Left colon (tissue), 2 donors: ENCODE results near the gene HIPK2. TPM values are rescaled to one million over a fixed set of nuclear protein-coding genes. Genes with fewer than 3 reads are reported as not detected.

Experiments used
- ATAC-seq: fragments of 200-7000 bp; cut with Tn5 transposase; one replicate; pipeline ENCODE4 v1.9.1; 2020; ENCODE audit warnings: mild to moderate bottlenecking, moderate library complexity
- DNase-seq, 2 donors: peaks; one replicate each; pipeline ENCODE4 v3.0.0-alpha.2; 2020
- intact Hi-C, 2 donors: fragments of 100-400 bp; cut with DNase I in 1 of 2; cut with micrococcal nuclease in 1 of 2; formaldehyde crosslinking; loops; one replicate each; pipeline versions ENCODE4 v1.11.2 to v1.14.0; 2022; cut with DNase I, micrococcal nuclease
- total RNA-seq, 2 donors: library from RNA; stranded (reverse); fragmentation: NEBNext Ultra II Directional; extraction: Animal tissue kit (Norgen Biotek cat#: 25700); gene quantifications; one replicate each; pipeline ENCODE4 v1.2.1, GENCODE V29; 2021
- donor health status: DM: no; HTN: no; CAD: no.
- donor health status: DM: yes; HTN: yes; CAD: no.

The HIPK2 gene
- total RNA-seq, 2 donors from 2014 or later, result 36.4 to 37.8 TPM

DNA sequence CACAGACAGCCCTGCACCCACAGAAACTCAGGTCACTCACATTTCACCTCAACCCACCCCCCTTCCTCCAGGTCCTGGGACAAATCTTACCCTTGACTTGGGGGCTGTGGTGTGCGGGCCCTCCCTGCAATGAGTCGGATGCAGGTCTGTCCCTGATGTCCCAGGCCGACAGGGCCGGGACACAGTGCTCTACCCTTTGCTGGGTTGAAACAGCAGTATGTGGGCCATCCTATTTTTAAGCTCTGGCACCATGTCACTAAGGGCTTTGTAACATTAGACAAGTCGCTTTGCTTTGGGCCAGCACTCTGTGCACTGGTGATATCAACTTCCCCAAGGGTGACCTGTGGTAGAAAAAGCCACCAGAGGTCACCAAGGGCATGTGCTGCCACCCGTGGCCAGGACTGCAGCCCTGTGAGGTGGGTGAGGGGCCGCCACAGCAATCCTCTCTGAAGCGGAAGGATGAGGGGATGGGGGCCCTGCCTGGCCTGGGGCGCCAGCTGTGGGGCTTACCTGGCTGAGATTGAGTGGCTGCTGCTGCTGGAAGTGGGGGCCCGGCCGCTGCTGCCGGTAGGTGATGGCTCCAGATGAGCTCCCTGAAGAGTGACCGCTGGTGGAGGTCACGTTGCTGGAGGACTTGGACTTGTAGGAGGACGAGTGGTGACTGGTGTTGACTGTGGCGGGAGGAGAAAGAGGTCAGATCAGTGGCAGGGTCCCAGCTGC, 203.0 kb downstream of the HIPK2 start:
- ATAC-seq (no peak), DNase-seq (no peak)
- intact Hi-C loops, result no loop called here

DNA sequence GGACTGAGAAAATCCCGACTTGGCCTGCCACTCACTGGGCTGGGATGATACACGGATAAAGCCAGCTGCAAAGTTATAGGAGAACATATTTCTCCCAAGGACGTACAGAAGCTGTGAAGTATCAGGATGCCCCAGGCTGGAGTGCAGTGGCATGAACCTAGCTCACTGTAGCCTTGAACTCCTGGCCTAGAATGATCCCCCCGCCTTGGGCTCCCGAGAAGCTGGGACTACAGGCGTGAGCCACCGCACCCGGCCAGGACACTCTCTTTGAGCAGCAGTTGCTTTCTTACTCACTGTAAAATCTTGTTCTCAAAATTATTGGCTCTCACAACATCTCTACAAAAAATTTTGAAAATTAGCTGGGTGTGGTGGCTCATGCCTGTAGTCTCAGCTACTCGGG, 203.9 kb downstream of the HIPK2 start:
- ATAC-seq, result no peak
- intact Hi-C loops, result no loop called here
- DNase-seq, result no peak

- no peak for ATAC-seq
- intact Hi-C loops, result no loop called here
Observed at GRCh38 chr7:139572704-139573385, 205.0 kb downstream of the HIPK2 start.

GRCh38 chr7:139572071-139572470, 205.7 kb downstream of the HIPK2 start:
- ATAC-seq (no peak), DNase-seq (no peak)

More at GRCh38 chr7:139572704-139573385, 205.0 kb downstream of the HIPK2 start:
- no peak for DNase-seq

DNA sequence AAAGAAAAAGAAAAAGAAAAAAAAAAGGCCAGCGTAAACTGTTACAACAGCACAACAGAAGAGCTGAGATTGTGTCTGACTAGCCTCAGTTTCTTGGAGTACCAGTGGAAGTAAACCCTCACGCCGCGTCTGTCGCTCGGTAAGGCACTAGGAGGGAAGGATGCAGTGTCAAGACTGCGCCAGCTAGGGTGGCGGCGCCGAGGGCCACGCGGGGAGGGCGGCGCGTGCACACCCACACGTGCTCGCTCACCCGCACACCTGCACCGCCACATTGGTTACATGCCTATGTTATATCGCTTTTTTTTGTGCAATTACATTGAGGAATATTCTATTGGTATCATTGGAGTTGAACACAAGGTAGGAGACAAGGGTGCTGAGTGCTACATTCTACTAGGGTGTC, 206.1 kb downstream of the HIPK2 start:
- intact Hi-C loops, result no loop called here
- ATAC-seq (no peak), DNase-seq (no peak)

More at GRCh38 chr7:139572071-139572470, 205.7 kb downstream of the HIPK2 start:
- intact Hi-C loops, result no loop called here

GRCh38 chr7:139571190-139571589, 206.6 kb downstream of the HIPK2 start:
- no peak for DNase-seq
- intact Hi-C loops, result no loop called here
- no peak for ATAC-seq

DNA sequence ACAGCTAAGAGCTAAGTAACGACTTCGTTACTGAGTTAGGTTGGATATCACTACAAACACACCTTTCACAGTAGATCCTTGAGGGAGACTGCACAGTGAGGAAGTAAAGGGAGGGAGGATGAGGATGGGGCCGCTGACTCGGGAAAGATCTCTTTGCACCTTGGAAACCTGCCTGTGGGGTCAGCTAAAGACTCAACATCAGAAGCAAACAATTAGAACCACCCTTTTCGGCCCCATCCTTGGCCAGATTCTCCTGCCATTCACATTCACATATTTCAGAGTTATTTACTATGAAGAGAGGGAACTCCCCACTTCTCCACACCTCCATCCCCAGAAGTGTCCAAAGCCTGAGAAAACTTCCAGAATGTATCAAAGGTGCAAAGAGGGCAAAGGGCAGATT, 207.2 kb downstream of the HIPK2 start:
- ATAC-seq (no peak), DNase-seq (no peak)
- intact Hi-C loops, result no loop called here

- DNase-seq, result no peak
- intact Hi-C loops, result no loop called here
- ATAC-seq, result no peak
Observed at GRCh38 chr7:139570119-139570518, 207.7 kb downstream of the HIPK2 start.

DNA sequence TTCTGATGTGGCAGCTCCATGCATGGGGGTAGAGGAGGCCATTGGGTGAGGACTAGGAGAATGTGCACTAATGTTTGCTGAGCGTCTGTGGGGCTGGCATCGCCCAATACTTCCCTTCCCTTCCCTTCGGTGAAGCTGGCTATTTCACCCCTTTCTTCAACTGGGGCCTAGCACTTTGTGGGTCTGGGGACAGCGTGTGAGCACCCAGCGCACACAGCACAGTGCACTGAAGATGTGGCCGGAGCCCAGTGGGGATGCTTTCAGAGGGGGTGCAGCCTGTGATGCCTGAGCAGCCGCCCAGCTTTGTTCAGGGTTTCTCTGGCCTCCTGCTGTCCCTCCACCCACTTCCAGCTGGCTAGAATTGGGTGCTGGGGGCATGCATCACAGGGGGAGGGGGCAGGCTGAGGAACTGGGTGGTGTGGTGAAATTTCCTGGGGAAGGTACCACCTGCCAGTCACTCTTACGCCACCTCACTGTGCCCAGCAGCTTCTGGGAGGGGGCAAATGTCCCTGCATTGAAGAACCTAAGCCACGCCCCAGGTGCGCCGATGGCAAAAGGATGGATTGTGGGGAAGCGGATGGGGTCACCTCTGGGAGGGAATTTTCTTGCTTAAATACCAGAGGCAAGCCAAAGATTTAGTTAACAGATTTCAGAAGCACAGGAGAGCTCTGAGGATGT, 208.8 kb downstream of the HIPK2 start:
- ATAC-seq (no peak), DNase-seq (no peak)
- intact Hi-C loops, result no loop called here

DNA sequence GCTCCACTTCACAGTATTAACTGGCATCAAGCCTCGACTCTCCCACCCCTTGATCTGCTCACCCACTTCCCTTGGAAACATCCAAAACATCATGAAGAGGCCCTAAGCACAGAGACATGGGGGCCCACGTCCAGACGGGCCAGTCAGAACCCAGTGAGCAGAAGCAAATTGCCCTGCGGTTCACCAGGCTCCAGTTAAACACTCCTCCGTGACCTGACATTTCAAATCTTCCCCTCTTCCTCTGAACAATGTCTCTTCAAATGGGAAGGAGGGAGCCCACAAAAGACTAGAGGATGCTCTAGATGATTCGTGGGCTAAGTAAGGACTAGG, 209.5 kb downstream of the HIPK2 start:
- no peak for ATAC-seq
- intact Hi-C loops, result no loop called here
- no peak for DNase-seq

GRCh38 chr7:139567647-139568345, 210.0 kb downstream of the HIPK2 start:
- no peak for ATAC-seq
- intact Hi-C loops, result no loop called here
- DNase-seq, result no peak

DNA sequence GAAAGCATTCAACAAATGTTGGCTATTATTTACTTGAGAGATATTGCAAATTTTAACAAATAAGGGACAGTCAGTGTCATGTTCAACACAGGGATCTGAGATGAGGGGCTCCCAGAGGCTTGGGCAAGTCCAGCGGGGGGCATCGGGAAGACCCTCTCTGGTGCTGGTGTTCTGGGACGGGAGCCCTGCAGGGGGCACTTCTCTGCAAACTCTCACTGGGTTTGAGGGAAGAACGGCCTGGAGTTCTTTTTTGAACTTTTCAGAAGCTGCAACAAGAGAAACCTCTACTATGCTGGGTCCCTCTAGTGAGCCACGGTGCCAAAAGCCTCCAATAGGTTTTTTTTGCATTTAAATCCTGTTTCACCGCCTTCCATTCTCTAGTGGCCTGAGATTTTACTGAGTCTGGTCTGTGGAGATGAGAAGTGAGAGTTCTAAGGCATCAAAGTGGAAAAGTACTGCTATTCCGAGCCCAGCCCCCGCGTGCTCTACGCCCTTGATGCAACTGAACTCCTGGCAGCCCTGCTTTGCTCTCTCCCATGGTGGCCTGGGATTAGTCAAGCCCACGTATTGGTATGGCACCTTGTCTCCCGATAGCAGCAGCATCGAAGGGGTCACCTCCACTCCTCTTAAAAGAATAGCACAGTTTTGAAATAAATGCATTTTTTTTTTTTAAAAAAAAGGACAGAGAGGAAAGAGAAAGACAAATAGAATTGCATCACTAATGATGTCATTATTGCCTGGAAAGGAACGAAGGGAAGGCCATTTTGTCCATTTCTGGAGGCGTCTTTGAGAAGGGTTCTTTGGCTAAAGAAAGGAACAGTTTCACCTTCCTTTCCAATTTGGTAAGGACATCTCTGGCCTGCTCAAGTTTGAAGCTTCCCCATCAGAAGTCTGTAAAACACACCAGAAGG, 210.8 kb downstream of the HIPK2 start:
- ATAC-seq, result no peak

GRCh38 chr7:139566075-139566474, 211.7 kb downstream of the HIPK2 start:
- intact Hi-C loops, result no loop called here
- DNase-seq, result no peak

More for the DNA sequence above, 210.8 kb downstream of the HIPK2 start:
- intact Hi-C loops, result no loop called here
- no peak for DNase-seq

DNA sequence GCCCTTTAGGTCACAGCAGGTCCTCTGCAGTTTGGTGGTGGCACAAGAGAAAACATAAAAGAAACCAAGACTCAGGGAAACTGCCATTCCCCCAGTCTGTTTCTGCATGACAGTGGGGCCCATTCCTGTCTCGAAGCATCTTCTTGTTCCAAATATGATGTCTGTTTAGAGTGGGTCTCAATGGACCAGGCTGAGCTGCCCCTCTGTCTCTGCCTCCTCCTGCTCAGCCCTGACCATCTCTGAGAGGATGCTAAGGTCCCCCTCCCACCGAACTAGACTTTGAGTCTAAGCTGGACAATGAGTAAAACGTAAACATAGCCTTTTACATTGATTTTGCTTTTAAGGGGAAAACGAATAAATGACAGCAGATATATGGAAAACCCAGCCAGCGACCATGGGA, 213.9 kb downstream of the HIPK2 start:
- DNase-seq (no peak), ATAC-seq (no peak)
- intact Hi-C loops, result no loop called here

More at GRCh38 chr7:139566075-139566474, 211.7 kb downstream of the HIPK2 start:
- ATAC-seq, result no peak

GRCh38 chr7:139562961-139563565, 214.7 kb downstream of the HIPK2 start:
- no peak for DNase-seq
- intact Hi-C loops, result no loop called here
- ATAC-seq, result no peak

DNA sequence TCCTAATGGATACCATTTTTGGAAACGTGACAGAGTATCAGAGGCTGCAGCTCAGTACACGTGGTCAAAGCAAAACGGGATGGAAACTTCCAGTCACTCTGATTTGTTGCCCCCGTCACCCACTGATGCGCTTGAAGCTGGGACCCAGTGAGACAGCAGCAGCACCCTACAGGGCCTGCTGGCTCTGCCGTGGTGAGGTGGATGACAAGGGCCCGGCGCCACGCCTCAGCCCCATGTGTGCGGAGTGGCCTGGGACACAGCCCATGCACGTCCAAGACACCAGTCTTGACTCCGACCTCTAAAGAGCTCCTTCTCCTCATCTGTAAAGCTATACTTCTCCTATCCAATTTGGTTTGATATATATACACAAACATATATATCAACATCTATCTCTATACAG, 215.3 kb downstream of the HIPK2 start:
- intact Hi-C loops, result no loop called here
- ATAC-seq (no peak), DNase-seq (no peak)

DNA sequence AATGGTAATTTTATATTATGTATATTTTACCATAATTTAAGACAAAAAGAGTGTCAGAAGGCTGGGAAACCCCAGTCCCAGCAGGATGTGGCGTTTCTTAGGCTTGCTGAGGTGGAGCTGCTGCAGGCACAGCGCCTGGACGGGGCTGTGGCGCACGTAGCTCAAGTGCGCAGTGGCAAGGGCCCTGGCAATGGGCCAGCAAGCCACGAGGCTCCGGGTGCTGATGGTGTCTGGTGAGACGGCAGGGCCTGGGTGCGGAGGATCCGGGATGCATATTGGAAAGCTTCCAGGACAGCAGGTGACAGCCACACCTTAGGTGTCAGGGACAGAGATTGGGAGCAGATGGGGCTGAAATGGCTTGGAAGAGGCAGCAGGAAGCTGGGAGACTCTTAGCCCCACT, 217.1 kb downstream of the HIPK2 start:
- ATAC-seq, result peak; percentile 89
- intact Hi-C loops, result no loop called here
- DNase-seq, result peak; percentile 82 to 89

GRCh38 chr7:139560199-139560598, 217.6 kb downstream of the HIPK2 start:
- intact Hi-C loops, result no loop called here

More at GRCh38 chr7:139560199-139560598, 217.6 kb downstream of the HIPK2 start:
- DNase-seq, result no peak
- no peak for ATAC-seq
